Heart right ventricle (tissue), 16 donors: ENCODE data around the gene PLEKHD1. TPM values are rescaled to one million over a fixed set of nuclear protein-coding genes. Genes with fewer than 3 reads are reported as not detected.

Experiments used
- ATAC-seq, 8 donors: fragments of 200-7000 bp; cut with Tn5 transposase; one replicate each; pipeline ENCODE4 v1.9.1; 2020; ENCODE audit warnings: mild to moderate bottlenecking in 8 of 8, moderate library complexity in 8 of 8, moderate number of reproducible peaks in 1 of 8
- DNase-seq, 2 donors: peaks; one replicate each; pipeline ENCODE4 v3.0.0-alpha.2; 2020
- H3K27ac ChIP-seq, 10 donors: fragments of 200-600 bp; sonication (generic) in 2 of 10; one replicate each; pipeline versions ENCODE4 v1.5.0 to v1.8.0; 2020 to 2022; ENCODE audit warnings: mild to moderate bottlenecking in 3 of 10
- H3K27me3 ChIP-seq, 7 donors: fragments of 200-600 bp; one replicate each; pipeline ENCODE4 v1.8.0; 2021 to 2022; ENCODE audit warnings: mild to moderate bottlenecking in 2 of 7
- H3K36me3 ChIP-seq, 9 donors: fragments of 200-600 bp; sonication (generic) in 1 of 9; one replicate each; pipeline versions ENCODE4 v1.5.0 to v1.8.0; 2020 to 2022; ENCODE audit warnings: mild to moderate bottlenecking in 2 of 9
- H3K4me1 ChIP-seq, 9 donors: fragments of 200-600 bp; sonication (generic) in 1 of 9; one replicate each; pipeline versions ENCODE4 v1.5.0 to v1.8.0; 2020 to 2022; ENCODE audit warnings: mild to moderate bottlenecking in 4 of 9
- H3K4me3 ChIP-seq, 10 donors: fragments of 200-600 bp; sonication (generic) in 2 of 10; one replicate each; pipeline versions ENCODE4 v1.5.0 to v1.8.0; 2020 to 2022; ENCODE audit warnings: mild to moderate bottlenecking in 7 of 10, moderate library complexity in 2 of 10
- H3K9me3 ChIP-seq, 11 donors: fragments of 200-600 bp in 10 of 11; sonication (generic) in 2 of 11; one replicate each; pipeline versions ENCODE4 v1.5.0 to v1.8.0; 2013 to 2022; ENCODE audit warnings: mild to moderate bottlenecking in 2 of 11, control low read depth in 1 of 11, moderate library complexity in 1 of 11
- WGBS, 2 donors: extraction: QIAGEN DNeasy Blood & Tissue Kit; methylation state at CpG; one replicate each; pipeline ENCODE4 v1.1.7; 2013; ENCODE audit warnings: inconsistent platforms in 1 of 2; 5-methylcytosine and 5-hydroxymethylcytosine counted together
- intact Hi-C, 10 donors: fragments of 100-400 bp; cut with DNase I; formaldehyde crosslinking; loops; one replicate each; pipeline versions ENCODE4 v1.11.1 to v1.14.2; 2022
- polyA plus RNA-seq, 2 donors: library from polyadenylated mRNA; stranded (reverse); fragments of 200-250 nt; gene quantifications; one replicate each; pipeline ENCODE4 v1.2.3, GENCODE V29; 2013
- total RNA-seq, 10 donors: library from RNA; stranded (reverse); fragmentation: NEBNext Ultra II Directional in 3 of 10; extraction: Animal tissue kit (Norgen Biotek cat#: 25700) in 3 of 10; gene quantifications; one replicate each; pipeline versions ENCODE4 v1.2.1 to v1.2.4, GENCODE V29; 2021 to 2023
- TF ChIP-seq, protein P1 (sequence below), 9 donors: fragments of 200-600 bp; sonication (generic) in 2 of 9; IDR thresholded peaks; one replicate each; pipeline versions ENCODE4 v1.5.0 to v1.8.0; 2021 to 2022; ENCODE audit warnings: antibody characterized with exemption in 9 of 9, mild to moderate bottlenecking in 5 of 9, moderate library complexity in 1 of 9
- donor health status: Arrhythmogenic right ventricular cardiomyopathy.
- donor health status: ischemic (EF 13 %, LVEDD 7.1; RV severe dilation, severe dysfunction).
- donor health status: healthy with polysubstance abuse.
- donor health status: DM: no; HTN: yes; CAD: no.
- donor health status: DM: no; HTN: no; CAD: no.
- donor health status: ischemic (EF 25% LVEDD 6.9; RV normal size, moderate dysfunction).
- donor health status: ischemic (EF 25% LVEDD 5.7; RV mildly dilated, moderate dysfunction).
- donor health status: healthy.
- donor health status: DM: yes; HTN: yes; CAD: no.
- donor health status: Ischemic cardiomyopathy.
- donor health status: ischemic (EF 35%, LVEDD 5.7; RV mildly dilated, moderate dysfunction).
- donor health status: nonischemic (EF 11% LVEDD 7.7; RV severe dilation, severe dysfunction).
- donor health status: DM: yes; HTN: yes; CAD: no.
- donor health status: PGD.
- donor health status: ischemic (EF 29% LVEDD 5.4; RV normal size, mild dysfunction).
- donor health status: nonischemic (EF 23%, LVEDD 6.1; RV moderate dilation, normal function).

PLEKHD1 gene
- total and polyA plus RNA-seq, 12 donors = 0.01 to 0.23 (median 0.15) TPM; not detected in 2

- H3K27ac ChIP-seq = no peak overlapping the region
- DNase-seq (no peak), ATAC-seq (no peak)
- H3K4me1 ChIP-seq = peaks cover 0 to 7% (median 0%) of the 10 kb centered on the region in 9 donors
- no peaks in the 10 kb centered on the region for H3K36me3 ChIP-seq
- no peak overlapping the region for H3K4me3 ChIP-seq
- intact Hi-C loops = loop anchor here in 1 of 10 donors (5.0 kb wide), 1 partner anchor 189 kb away; no protein-coding TSS in a partner anchor
- TF ChIP-seq, protein P1, sequence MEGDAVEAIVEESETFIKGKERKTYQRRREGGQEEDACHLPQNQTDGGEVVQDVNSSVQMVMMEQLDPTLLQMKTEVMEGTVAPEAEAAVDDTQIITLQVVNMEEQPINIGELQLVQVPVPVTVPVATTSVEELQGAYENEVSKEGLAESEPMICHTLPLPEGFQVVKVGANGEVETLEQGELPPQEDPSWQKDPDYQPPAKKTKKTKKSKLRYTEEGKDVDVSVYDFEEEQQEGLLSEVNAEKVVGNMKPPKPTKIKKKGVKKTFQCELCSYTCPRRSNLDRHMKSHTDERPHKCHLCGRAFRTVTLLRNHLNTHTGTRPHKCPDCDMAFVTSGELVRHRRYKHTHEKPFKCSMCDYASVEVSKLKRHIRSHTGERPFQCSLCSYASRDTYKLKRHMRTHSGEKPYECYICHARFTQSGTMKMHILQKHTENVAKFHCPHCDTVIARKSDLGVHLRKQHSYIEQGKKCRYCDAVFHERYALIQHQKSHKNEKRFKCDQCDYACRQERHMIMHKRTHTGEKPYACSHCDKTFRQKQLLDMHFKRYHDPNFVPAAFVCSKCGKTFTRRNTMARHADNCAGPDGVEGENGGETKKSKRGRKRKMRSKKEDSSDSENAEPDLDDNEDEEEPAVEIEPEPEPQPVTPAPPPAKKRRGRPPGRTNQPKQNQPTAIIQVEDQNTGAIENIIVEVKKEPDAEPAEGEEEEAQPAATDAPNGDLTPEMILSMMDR (IDR thresholded peaks at IDR 0.05) = no peak
- peaks cover 0 to 39% (median 19%) of the 10 kb centered on the region in 7 donors for H3K27me3 ChIP-seq
- H3K9me3 ChIP-seq = peaks cover 0 to 4% (median 0%) of the 10 kb centered on the region in 11 donors
- WGBS, 2 donors = 89 to 98% methylated on average over 1 of the region's 1 CpG
Measured at GRCh38 chr14:69537900-69538299, 53.4 kb downstream of the PLEKHD1 start.

DNA sequence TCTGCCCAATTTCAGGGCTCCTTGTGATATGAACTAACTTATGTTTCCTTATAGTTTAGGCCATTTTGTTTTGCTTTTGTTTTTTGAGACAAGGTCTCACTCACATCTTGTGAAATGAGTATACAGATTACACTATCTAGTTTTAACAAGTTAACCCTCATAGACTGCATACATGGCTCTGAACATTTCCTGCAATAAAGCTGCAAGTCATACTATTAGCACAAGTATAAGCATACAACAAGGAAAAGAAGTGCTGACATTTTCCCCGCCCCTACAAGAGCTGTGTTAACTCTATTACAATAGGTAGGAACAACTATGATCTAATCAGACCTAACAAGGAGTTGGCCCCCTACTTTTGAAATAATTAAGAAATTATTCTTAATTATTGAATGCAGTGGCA is 54.2 kb downstream of the PLEKHD1 start:
- TF ChIP-seq, protein P1 (IDR thresholded peaks at IDR 0.05) = no peak
- ATAC-seq = no peak

GRCh38 chr14:69539631-69540410 is 55.3 kb downstream of the PLEKHD1 start:
- intact Hi-C loops = loop anchor here in 2 of 10 donors (5.0 to 10.0 kb wide), 2 partner anchors 187 to 485 kb away; no protein-coding TSS in a partner anchor
- peak overlapping the region in 1 of 10 donors; percentile 71 for H3K27ac ChIP-seq
- no peak for ATAC-seq
- peaks cover 0 to 4% (median 0%) of the 10 kb centered on the region in 11 donors for H3K9me3 ChIP-seq
- peak in 1 of 2 donors; percentile 23 for DNase-seq
- peaks cover 0 to 27% (median 11%) of the 10 kb centered on the region in 7 donors for H3K27me3 ChIP-seq
- H3K36me3 ChIP-seq = no peaks in the 10 kb centered on the region
- TF ChIP-seq, protein P1 (IDR thresholded peaks at IDR 0.05) = no peak
- WGBS, 2 donors = 68 to 78% methylated on average over 6 of the region's 6 CpGs
- peaks cover 0 to 18% (median 0%) of the 10 kb centered on the region in 9 donors for H3K4me1 ChIP-seq
- H3K4me3 ChIP-seq = no peak overlapping the region

More for the DNA sequence above, 54.2 kb downstream of the PLEKHD1 start:
- no peak for DNase-seq
- no peaks in the 10 kb centered on the region for H3K36me3 ChIP-seq
- no peak overlapping the region for H3K4me3 ChIP-seq
- H3K9me3 ChIP-seq = peaks cover 0 to 4% (median 0%) of the 10 kb centered on the region in 11 donors
- peaks cover 0 to 35% (median 16%) of the 10 kb centered on the region in 7 donors for H3K27me3 ChIP-seq
- H3K27ac ChIP-seq = no peak overlapping the region
- H3K4me1 ChIP-seq = peaks cover 0 to 13% (median 0%) of the 10 kb centered on the region in 9 donors
- intact Hi-C loops = loop anchor here in 1 of 10 donors (5.0 kb wide), 1 partner anchor 189 kb away; no protein-coding TSS in a partner anchor
- WGBS, 2 donors = 76 to 97% methylated on average over 1 of the region's 1 CpG

GRCh38 chr14:69540654-69541335 is 56.3 kb downstream of the PLEKHD1 start:
- peaks cover 0 to 24% (median 7%) of the 10 kb centered on the region in 7 donors for H3K27me3 ChIP-seq
- DNase-seq (no peak), ATAC-seq (no peak)
- TF ChIP-seq, protein P1 (IDR thresholded peaks at IDR 0.05) = no peak
- peak overlapping the region in 1 of 10 donors; percentile 71 for H3K27ac ChIP-seq
- H3K36me3 ChIP-seq = no peaks in the 10 kb centered on the region
- peaks cover 0 to 4% (median 0%) of the 10 kb centered on the region in 11 donors for H3K9me3 ChIP-seq
- intact Hi-C loops = loop anchor here in 1 of 10 donors (10.0 kb wide), 1 partner anchor 484 kb away; no protein-coding TSS in a partner anchor
- H3K4me3 ChIP-seq = no peak overlapping the region
- WGBS, 2 donors = 80 to 81% methylated on average over 5 of the region's 5 CpGs
- H3K4me1 ChIP-seq = peaks cover 0 to 18% (median 0%) of the 10 kb centered on the region in 9 donors
